Myocyte (in vitro differentiated cells): Measurements from ENCODE around the gene MACROD2. TPM values are rescaled to one million over a fixed set of nuclear protein-coding genes. Genes with fewer than 3 reads are reported as not detected.

Experiments used
- DNase-seq: peaks from one replicate; pipeline ENCODE4 v3.0.0-alpha.2; 2012; ENCODE audit warnings: low read depth
- total RNA-seq: library from RNA; depleted of rRNA; stranded (reverse); fragments of >200 nt; gene quantifications from 2 replicates; pipeline ENCODE4 v1.2.3, GENCODE V29; 2014

The MACROD2 gene
- total RNA-seq, 1 donor from 2014 or later = 5.3 TPM

- no peak for DNase-seq
Observed at GRCh38 chr20:15814360-15814759, 1819.0 kb downstream of the MACROD2 start.

GRCh38 chr20:15814911-15815310 is 1819.6 kb downstream of the MACROD2 start:
- peak; percentile 32 for DNase-seq

GRCh38 chr20:15817351-15817750 is 1822.0 kb downstream of the MACROD2 start:
- DNase-seq = peak; percentile 4

- DNase-seq = peak; percentile 75
Observed at GRCh38 chr20:15818651-15819071, 1823.3 kb downstream of the MACROD2 start.

- no peak for DNase-seq
Observed at GRCh38 chr20:15823718-15824117, 1828.4 kb downstream of the MACROD2 start.

- DNase-seq = no peak
Observed at GRCh38 chr20:15827628-15828027, 1832.3 kb downstream of the MACROD2 start.

GRCh38 chr20:15831201-15831600 is 1835.9 kb downstream of the MACROD2 start:
- DNase-seq = no peak

GRCh38 chr20:15832512-15832911 is 1837.2 kb downstream of the MACROD2 start:
- DNase-seq = no peak

- peak; percentile 33 for DNase-seq
Observed at GRCh38 chr20:15834857-15835256, 1839.5 kb downstream of the MACROD2 start.

GRCh38 chr20:15835811-15836210 is 1840.5 kb downstream of the MACROD2 start:
- no peak for DNase-seq

- DNase-seq = peak; percentile 86
Observed at GRCh38 chr20:15836634-15837033, 1841.3 kb downstream of the MACROD2 start.

- DNase-seq = no peak
Observed at GRCh38 chr20:15837563-15837962, 1842.2 kb downstream of the MACROD2 start.

- DNase-seq = no peak
Observed at GRCh38 chr20:15838466-15838865, 1843.2 kb downstream of the MACROD2 start.

GRCh38 chr20:15840636-15841301 is 1845.5 kb downstream of the MACROD2 start:
- no peak for DNase-seq

GRCh38 chr20:15842872-15843271 is 1847.6 kb downstream of the MACROD2 start:
- DNase-seq = no peak

GRCh38 chr20:15843777-15844176 is 1848.5 kb downstream of the MACROD2 start:
- DNase-seq = no peak

GRCh38 chr20:15847196-15847784 is 1852.0 kb downstream of the MACROD2 start:
- no peak for DNase-seq

GRCh38 chr20:15848126-15848525 is 1852.8 kb downstream of the MACROD2 start:
- DNase-seq = no peak

- DNase-seq = no peak
Observed at GRCh38 chr20:15848995-15849610, 1853.8 kb downstream of the MACROD2 start.

GRCh38 chr20:15851576-15852215 is 1856.4 kb downstream of the MACROD2 start:
- DNase-seq = no peak

- peak; percentile 9 for DNase-seq
Observed at GRCh38 chr20:15854911-15855310, 1859.6 kb downstream of the MACROD2 start.

- DNase-seq = no peak
Observed at GRCh38 chr20:15857173-15857784, 1862.0 kb downstream of the MACROD2 start.
